Ishikawa (cell line): ENCODE measurements around the gene EFHD1.
A peak's percentile ranks its signal among the peaks of the same experiment; 100 is the strongest.

Source experiments
- CEBPB ChIP-seq: IDR thresholded peaks from 2 replicates; pipeline ENCODE4 v1.6.1; 2012
- CREB1 ChIP-seq: IDR thresholded peaks from 2 replicates; pipeline ENCODE4 v1.6.1; 2012; ENCODE audit warnings: low read depth
- EGR1 ChIP-seq: IDR thresholded peaks from 2 replicates; pipeline ENCODE4 v1.6.1; 2012
- EP300 ChIP-seq: IDR thresholded peaks from 2 replicates; pipeline ENCODE4 v1.6.1; 2012; ENCODE audit warnings: borderline replicate concordance
- FOXM1 ChIP-seq: IDR thresholded peaks from 2 replicates; pipeline ENCODE4 v1.6.1; 2012; ENCODE audit warnings: low read depth, borderline replicate concordance
- MAX ChIP-seq: IDR thresholded peaks from 2 replicates; pipeline ENCODE4 v1.6.1; 2012
- NFIC ChIP-seq: IDR thresholded peaks from 2 replicates; pipeline ENCODE4 v1.6.1; 2012
- RAD21 ChIP-seq: IDR thresholded peaks from 2 replicates; pipeline ENCODE4 v1.6.1; 2012; ENCODE audit warnings: low read depth
- REST ChIP-seq: IDR thresholded peaks from 2 replicates; pipeline ENCODE4 v1.6.1; 2012; ENCODE audit warnings: low read depth, mild to moderate bottlenecking
- TAF1 ChIP-seq: IDR thresholded peaks from 2 replicates; pipeline ENCODE4 v1.6.1; 2012; ENCODE audit warnings: low read depth, mild to moderate bottlenecking
- TCF12 ChIP-seq: IDR thresholded peaks from 2 replicates; pipeline ENCODE4 v1.6.1; 2012; ENCODE audit warnings: low read depth
- TEAD4 ChIP-seq: IDR thresholded peaks from 2 replicates; pipeline ENCODE4 v1.6.1; 2012
- USF1 ChIP-seq: IDR thresholded peaks from 2 replicates; pipeline ENCODE4 v1.6.1; 2012
- YY1 ChIP-seq: IDR thresholded peaks from 2 replicates; pipeline ENCODE4 v1.6.1; 2012; ENCODE audit warnings: low read depth
- ZBTB7A ChIP-seq: IDR thresholded peaks from 2 replicates; pipeline ENCODE4 v1.6.1; 2012; ENCODE audit warnings: low read depth

The EFHD1 gene

GRCh38 chr2:232689152-232689910, 55.9 kb downstream of the EFHD1 start:
- TF ChIP-seq TCF12 (no peak), CEBPB (no peak), CREB1 (no peak), RAD21 (no peak), TEAD4 (no peak), NFIC (peak; percentile 72), EP300 (no peak), USF1 (peak; percentile 33; the same call in 1 of the 2 replicates), FOXM1 (no peak), TAF1 (no peak), REST (no peak)

- TF ChIP-seq CREB1, result no peak
- TF ChIP-seq EGR1, result no peak
- TF ChIP-seq YY1, result no peak
- no peak for TF ChIP-seq TAF1
- TF ChIP-seq RAD21, result no peak
- TF ChIP-seq MAX, result no peak
- TF ChIP-seq EP300, result no peak
- no peak for TF ChIP-seq ZBTB7A
- TF ChIP-seq TCF12, result no peak
- TF ChIP-seq REST, result no peak
- TF ChIP-seq FOXM1, result no peak
- TF ChIP-seq NFIC, result no peak
- TF ChIP-seq USF1, result no peak
- TF ChIP-seq CEBPB, result no peak
- TF ChIP-seq TEAD4, result no peak
These were observed 59.9 kb downstream of the EFHD1 start for GRCh38 chr2:232693344-232693743.

- TF ChIP-seq ZBTB7A (no peak), EP300 (no peak), CREB1 (no peak), TAF1 (no peak), YY1 (no peak), USF1 (no peak), TEAD4 (no peak), FOXM1 (no peak), RAD21 (no peak), TCF12 (no peak), REST (no peak), CEBPB (no peak), EGR1 (no peak), NFIC (no peak), MAX (no peak)
These were observed 63.2 kb downstream of the EFHD1 start for GRCh38 chr2:232696609-232697058.
